ENCODE data around the gene SLC17A7.

SLC17A7 gene

DNA sequence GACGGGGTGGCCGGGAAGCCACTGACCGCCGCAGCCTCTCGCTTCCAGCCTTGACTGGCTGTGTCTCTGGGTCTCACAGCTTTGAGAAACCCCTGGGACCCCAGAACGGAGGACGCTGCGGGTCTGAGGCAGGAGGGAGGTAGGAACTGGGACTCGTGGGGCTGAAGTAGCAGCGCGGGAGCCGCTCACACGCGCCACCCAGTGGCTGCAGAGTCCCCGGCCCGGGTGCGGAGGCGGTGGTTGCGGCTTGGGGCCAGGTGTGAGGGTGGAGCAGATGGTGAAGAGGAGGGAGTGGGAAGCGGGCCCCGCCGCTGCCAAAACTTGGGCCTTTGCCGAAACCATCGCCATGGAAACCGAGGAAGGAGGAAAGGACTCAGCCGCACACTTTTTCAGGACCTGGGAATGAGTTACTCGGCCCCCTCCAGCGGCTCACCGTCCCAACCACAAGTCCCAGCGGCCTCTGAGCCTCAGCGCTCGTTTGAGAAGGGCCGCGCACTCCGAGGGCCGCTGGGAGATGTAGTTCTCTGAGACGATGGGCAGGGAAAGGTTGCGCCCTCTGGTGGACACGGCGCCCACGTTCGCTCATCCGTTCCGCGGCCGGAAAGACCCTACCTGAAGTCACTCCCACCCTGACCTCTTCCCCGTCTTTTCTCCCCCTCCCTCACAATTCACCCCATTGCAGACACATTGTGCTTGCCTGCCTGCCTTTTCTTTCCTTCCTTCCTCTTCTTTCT is 2.2 kb upstream of the SLC17A7 start:
- peak; percentile 67 for DNase-seq (ENCODE audit: low read depth)

GRCh38 chr19:49442771-49443365 is 1.5 kb upstream of the SLC17A7 start:
- DNase-seq (ENCODE audit: low read depth) = peak; percentile 47

- DNase-seq (ENCODE audit: low read depth) = no peak
These were observed 1.0 kb upstream of the SLC17A7 start for GRCh38 chr19:49442354-49442753.

- no peak for DNase-seq (ENCODE audit: low read depth)
These were observed 628 bp upstream of the SLC17A7 start for GRCh38 chr19:49441960-49442350.

DNA sequence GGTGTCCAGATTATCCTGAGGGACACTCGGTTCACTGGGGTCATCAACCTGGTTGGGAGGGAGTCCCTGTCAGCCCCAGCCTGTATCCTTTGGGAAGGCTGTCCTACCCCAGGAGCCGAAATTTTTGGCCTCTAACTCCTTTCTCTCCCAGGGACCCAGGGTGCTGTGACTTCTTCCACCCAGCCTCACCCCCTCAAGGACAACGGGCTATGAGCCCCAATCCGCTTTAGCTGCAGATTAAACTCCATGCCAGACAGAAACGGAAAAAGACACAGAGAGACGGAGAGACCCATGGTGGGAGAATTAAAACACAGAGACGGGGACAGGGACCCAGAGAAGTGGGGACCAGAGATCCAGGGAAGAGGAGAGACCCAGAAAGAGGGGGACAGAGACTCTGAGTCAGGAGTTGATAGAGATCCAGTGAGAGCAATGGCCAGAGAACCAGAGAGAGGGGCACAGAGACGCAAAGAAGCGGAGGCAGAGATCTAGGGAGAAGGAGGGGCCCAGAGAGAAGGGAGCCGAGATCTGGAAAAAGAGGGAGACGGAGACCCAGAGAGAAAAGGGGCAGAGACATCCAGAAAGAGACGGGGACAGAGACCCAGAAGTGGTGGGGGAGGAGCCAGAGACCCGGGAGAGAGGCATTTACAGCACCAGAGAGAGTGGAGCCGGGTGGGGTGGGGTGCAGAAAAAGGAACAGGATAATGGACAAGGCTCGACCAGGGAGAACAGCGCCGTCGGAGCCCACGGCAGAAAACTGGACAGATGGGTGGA is 703 bp downstream of the SLC17A7 start:
- DNase-seq (ENCODE audit: low read depth) = no peak

GRCh38 chr19:49439836-49440235 is 1.5 kb downstream of the SLC17A7 start:
- DNase-seq (ENCODE audit: low read depth) = no peak

GRCh38 chr19:49438261-49438660 is 3.1 kb downstream of the SLC17A7 start:
- DNase-seq (ENCODE audit: low read depth) = no peak

- DNase-seq (ENCODE audit: low read depth) = no peak
These were observed 4.1 kb downstream of the SLC17A7 start for GRCh38 chr19:49437231-49437630.

DNA sequence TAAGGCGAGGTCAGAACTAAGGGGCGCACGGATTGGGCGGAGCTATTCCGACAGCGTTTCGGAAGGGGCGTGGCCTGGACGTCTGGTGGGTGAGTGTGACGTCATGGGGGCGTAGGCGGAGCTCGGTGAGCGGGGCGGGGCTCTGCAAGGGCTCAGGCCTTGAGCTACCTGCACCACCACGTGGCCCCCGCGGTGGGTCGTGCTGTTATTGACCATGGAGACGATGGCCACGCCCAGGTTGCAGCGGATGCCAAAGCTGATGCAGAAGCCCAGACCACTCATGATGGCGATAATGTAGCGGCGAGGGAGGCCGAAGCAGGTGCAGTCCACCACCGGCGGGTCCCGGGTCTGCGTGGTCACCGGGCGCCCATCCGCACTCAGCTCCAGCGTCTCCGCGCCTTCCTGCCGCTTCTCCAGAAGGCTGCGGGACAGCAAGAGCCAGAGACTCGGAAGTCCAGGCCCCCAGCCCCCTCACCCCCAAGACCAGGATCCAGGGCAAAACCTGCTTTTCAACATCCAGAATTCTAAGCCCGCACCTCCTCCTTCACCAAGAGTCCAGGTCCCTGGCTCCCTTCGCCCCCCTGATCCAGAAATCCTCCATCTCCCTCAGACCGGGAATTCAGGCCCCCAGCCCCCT is 4.8 kb downstream of the SLC17A7 start:
- DNase-seq (ENCODE audit: low read depth) = no peak

GRCh38 chr19:49435670-49436069 is 5.7 kb downstream of the SLC17A7 start:
- no peak for DNase-seq (ENCODE audit: low read depth)

GRCh38 chr19:49434907-49435583 is 6.3 kb downstream of the SLC17A7 start:
- no peak for DNase-seq (ENCODE audit: low read depth)

DNA sequence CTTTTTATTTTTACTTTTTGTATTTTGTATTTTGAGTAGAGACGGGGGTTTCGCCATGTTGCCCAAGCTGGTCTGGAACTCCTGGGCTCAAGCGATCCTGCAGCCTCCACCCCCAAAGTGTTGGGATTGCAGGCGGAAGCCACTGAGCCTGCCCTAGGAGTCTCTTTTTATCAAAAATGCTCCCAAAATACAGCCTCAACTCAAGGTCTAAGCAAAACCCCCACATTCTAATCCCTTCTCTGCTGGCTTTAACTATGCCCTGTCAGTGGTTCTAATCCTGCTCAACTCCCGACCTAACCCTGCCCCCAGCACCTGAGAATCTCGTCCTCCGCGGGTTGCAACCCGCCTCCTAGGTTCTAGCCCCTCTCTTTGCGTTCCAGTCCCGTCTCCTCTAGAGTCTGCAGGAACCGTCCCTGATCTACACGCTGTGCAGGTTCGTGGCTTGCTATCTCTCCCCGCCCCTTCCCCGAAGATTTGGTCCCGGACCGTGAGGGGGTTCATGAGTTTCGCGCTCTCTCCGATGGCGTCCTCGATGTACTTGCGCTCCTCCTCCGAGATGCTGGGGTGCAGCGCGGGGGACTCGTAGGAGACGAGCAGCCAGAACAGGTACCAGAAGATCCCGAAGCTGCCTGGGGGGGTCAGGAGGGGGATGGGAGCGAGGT is 8.0 kb downstream of the SLC17A7 start:
- DNase-seq (ENCODE audit: low read depth) = no peak

DNA sequence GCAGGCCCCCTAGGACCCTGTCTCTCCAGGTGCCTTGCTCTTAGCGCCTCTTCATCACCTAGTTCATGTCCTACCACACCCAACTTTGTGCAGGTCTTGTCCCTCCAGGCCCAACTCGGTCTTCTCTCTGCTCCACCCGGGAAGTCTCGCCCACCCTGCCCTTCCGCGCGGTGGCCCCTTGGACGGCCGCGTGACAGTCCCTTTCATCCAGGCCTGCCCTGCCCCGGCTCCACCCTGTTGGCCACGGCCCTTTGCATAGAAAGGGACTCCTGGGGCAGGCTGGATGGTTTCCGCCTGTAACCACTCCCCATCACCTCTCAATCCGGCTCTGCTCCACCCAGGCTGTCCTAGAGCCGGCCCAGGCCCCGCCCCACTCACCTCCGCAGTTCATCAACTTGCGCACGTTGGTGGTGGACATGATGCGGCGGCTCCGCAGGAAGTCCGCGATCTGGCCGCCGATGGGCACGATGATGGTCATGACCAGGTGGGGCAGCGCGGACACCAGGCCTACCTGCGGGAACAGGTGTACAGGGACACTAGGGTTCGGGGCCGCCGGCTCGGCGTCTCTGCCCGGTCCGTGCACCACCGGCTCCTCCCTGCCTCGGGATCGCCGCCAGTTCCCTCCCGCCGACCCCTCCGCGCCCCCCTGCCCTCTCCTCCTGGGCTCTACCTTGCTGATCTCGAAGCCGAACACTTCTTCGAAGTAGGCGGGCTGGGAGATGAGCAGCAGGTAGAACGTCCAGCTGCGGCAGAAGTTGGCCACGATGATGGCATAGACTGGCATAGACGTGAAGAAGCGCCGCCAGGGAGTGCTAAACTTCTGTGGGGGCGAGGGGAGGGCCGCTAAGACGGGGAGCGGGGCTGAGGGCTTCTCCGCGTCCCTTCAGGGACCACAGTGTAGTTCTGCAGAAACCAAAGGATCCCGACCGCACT is 8.9 kb downstream of the SLC17A7 start:
- DNase-seq (ENCODE audit: low read depth) = no peak

DNA sequence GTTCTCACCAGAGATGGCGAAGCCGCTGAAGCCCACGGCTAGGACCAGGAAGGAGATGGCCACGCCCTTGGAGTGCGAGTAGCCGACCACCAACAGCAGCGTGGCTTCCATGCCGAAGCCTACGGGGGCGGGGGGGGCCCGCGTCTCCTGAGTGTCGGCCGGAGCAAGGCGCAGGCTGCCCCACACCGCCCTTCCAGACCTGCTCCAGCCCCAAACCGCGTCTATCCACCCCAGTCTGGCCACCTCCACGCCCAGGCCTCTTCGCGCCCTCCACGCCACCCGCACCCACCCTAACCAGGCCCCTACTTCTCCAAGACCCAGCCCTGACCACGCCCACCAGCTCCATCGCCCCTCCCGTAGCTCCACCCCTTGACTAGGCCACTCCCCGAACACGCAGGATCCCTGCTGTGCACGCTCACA is 10.0 kb downstream of the SLC17A7 start:
- DNase-seq (ENCODE audit: low read depth) = no peak

GRCh38 chr19:49430678-49431329 is 10.5 kb downstream of the SLC17A7 start:
- DNase-seq (ENCODE audit: low read depth) = no peak

GRCh38 chr19:49430172-49430677 is 11.1 kb downstream of the SLC17A7 start:
- DNase-seq (ENCODE audit: low read depth) = no peak

DNA sequence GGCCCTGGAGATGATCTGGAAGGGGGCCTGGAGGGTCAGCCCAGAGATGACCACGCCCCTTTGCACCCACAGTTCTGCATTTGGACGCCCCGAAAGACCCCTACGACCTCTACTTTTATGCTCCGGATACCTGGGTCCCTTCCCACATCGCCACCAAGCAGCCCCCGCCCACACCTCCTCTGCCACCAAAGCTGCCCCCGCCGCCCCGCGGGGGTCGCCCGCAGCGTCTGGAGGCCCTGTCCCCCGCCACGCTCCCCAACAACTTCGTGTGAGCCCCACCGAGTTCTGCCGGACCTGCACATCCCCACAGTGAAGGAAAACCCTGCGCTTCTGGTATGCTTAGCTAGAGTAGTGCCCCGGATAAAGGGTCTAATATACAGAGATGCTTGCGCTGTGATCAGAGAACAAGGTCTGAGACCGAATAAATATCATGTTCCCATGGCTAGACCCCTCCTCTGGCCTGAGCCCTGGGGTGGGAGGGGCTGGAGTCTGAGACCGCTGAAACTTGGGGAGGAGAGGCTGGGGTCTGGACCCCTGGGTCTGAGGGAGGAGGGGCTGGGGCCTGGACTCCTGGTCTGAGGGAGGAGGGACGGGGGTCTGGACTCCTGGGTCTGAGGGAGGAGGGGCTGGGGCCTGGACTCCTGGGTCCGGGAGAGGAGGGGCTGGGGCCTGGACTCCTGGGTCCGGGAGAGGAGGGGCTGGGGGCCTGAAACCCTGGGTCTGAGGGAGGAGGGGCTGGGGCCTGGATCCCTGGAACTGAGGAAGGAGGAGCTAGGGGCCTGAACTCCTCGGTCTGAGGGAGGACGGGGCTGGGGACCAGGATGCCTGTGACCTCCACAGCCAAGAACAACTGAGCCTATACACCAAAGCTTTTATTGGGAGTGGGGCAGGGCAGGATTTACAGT is 12.5 kb downstream of the SLC17A7 start:
- DNase-seq (ENCODE audit: low read depth) = no peak

DNA sequence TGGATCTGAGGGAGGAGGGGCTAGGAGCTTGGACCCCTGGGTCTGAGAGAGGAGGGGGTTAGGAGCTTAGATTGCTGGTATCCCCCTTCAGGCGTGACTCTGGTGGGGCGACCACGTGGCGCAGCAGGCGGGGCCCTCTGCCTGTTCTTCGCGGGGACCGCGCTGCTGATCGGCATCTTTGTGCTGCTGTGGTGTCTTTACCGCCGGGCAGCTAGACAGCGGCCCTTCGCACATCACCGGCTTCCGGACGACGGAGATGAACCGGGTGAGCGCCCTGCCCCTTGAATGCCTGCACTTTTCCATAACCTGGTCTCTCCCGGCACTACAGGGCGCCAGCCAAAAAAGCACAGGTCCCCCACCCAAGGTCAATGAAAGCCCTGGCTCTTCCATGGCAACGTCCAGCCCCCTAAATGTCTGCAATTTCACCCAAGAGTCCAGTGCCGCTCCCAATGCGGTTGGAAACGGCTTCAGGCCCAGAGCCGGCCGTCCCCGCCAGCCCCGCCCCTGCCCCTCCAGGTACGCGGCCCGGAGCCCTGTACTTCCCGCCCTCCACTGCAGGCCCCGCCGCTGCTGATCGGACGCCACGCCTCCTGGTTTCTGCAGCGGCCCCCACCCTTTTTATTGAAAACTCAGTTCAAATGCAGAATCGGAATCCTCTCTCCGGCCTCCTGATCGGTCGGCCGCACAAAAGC is 13.3 kb downstream of the SLC17A7 start:
- no peak for DNase-seq (ENCODE audit: low read depth)

Data from GM04503 (cell line).